Trophoblast cell (in vitro differentiated cells and primary cell): ENCODE data around the gene TMEM176A.

Experiments
- DNase-seq, 2 donors: peaks; one replicate each; pipeline ENCODE4 v3.0.0-alpha.2; 2016
- H2AFZ ChIP-seq: 2 replicates; pipeline ENCODE4 v1.6.1; 2013; ENCODE audit warnings: low read length, moderate library complexity, mild to moderate bottlenecking; ENCODE audit not compliant: insufficient read depth, poor library complexity
- H2AK5ac ChIP-seq: 2 replicates; pipeline ENCODE4 v1.6.1; 2013; ENCODE audit warnings: mild to moderate bottlenecking, low read length
- H2BK120ac ChIP-seq: 2 replicates; pipeline ENCODE4 v1.6.1; 2013; ENCODE audit warnings: low read length, mild to moderate bottlenecking, moderate library complexity; ENCODE audit not compliant: insufficient read depth, poor library complexity
- H2BK12ac ChIP-seq: 2 replicates; pipeline ENCODE4 v1.6.1; 2013; ENCODE audit warnings: mild to moderate bottlenecking, low read length, moderate library complexity
- H2BK5ac ChIP-seq: 2 replicates; pipeline ENCODE4 v1.6.1; 2013; ENCODE audit warnings: low read length, low read depth, moderate library complexity, mild to moderate bottlenecking; ENCODE audit not compliant: poor library complexity
- H3K14ac ChIP-seq: 2 replicates; pipeline ENCODE4 v1.6.1; 2013; ENCODE audit warnings: mild to moderate bottlenecking, low read length
- H3K18ac ChIP-seq: 2 replicates; pipeline ENCODE4 v1.6.1; 2013; ENCODE audit warnings: mild to moderate bottlenecking, low read length
- H3K23ac ChIP-seq: 2 replicates; pipeline ENCODE4 v1.6.1; 2013; ENCODE audit warnings: low read length
- H3K27ac ChIP-seq: 2 replicates; pipeline ENCODE4 v1.5.1; 2013; ENCODE audit warnings: low read depth, mild to moderate bottlenecking, inconsistent platforms, low read length, moderate library complexity
- H3K27me3 ChIP-seq: 2 replicates; pipeline ENCODE4 v1.6.1; 2013; ENCODE audit warnings: inconsistent platforms, mild to moderate bottlenecking, low read length, moderate library complexity; ENCODE audit not compliant: insufficient read depth
- H3K36me3 ChIP-seq, 2 experiments: 1 replicate in 1 of 2; 2 replicates in 1 of 2; pipeline ENCODE4 v1.6.1; 2013; ENCODE audit warnings: low read length in 2 of 2, mild to moderate bottlenecking in 2 of 2, moderate library complexity in 1 of 2; ENCODE audit not compliant: insufficient read depth in 2 of 2, control insufficient read depth in 1 of 2
- H3K4ac ChIP-seq: 2 replicates; pipeline ENCODE4 v1.6.1; 2013; ENCODE audit warnings: low read depth, mild to moderate bottlenecking, low read length, moderate library complexity
- H3K4me1 ChIP-seq, 2 experiments: 1 replicate in 1 of 2; 2 replicates in 1 of 2; pipeline ENCODE4 v1.6.1; 2013; ENCODE audit warnings: low read length in 2 of 2, mild to moderate bottlenecking in 2 of 2, moderate library complexity in 1 of 2; ENCODE audit not compliant: insufficient read depth in 2 of 2, control insufficient read depth in 1 of 2
- H3K4me2 ChIP-seq: 2 replicates; pipeline ENCODE4 v1.6.1; 2013; ENCODE audit warnings: inconsistent platforms, mild to moderate bottlenecking, low read length, moderate library complexity
- H3K4me3 ChIP-seq: 2 replicates; pipeline ENCODE4 v1.5.1; 2013; ENCODE audit warnings: mild to moderate bottlenecking, low read depth, low read length, inconsistent platforms
- H3K79me1 ChIP-seq: one replicate; pipeline ENCODE4 v1.6.1; 2013; ENCODE audit warnings: low read length
- H3K79me2 ChIP-seq: 2 replicates; pipeline ENCODE4 v1.6.1; 2013; ENCODE audit warnings: low read length, mild to moderate bottlenecking; ENCODE audit not compliant: control insufficient read depth, insufficient read depth, poor library complexity
- H3K9ac ChIP-seq: 2 replicates; pipeline ENCODE4 v1.6.1; 2013; ENCODE audit warnings: mild to moderate bottlenecking, low read length
- H3K9me3 ChIP-seq: 2 replicates; pipeline ENCODE4 v1.6.1; 2013; ENCODE audit warnings: low read depth, mild to moderate bottlenecking, control low read depth, inconsistent platforms, low read length; ENCODE audit not compliant: insufficient read depth
- H4K12ac ChIP-seq: 2 replicates; pipeline ENCODE4 v1.6.1; 2013; ENCODE audit warnings: low read depth, mild to moderate bottlenecking, low read length, moderate library complexity
- H4K8ac ChIP-seq: 2 replicates; pipeline ENCODE4 v1.6.1; 2013; ENCODE audit warnings: low read depth, mild to moderate bottlenecking, low read length, moderate library complexity
- H4K91ac ChIP-seq: one replicate; pipeline ENCODE4 v1.6.1; 2013; ENCODE audit warnings: low read depth, mild to moderate bottlenecking, low read length, moderate library complexity
- WGBS: extraction: QIAGEN DNeasy Blood & Tissue Kit; methylation state at CpG from one replicate; pipeline ENCODE4 v1.1.7; 2013; ENCODE audit warnings: missing lambda C conversion rate; ENCODE audit not compliant: insufficient read length, insufficient coverage; ENCODE audit errors: extremely low coverage; 5-methylcytosine and 5-hydroxymethylcytosine counted together

The TMEM176A gene

DNA sequence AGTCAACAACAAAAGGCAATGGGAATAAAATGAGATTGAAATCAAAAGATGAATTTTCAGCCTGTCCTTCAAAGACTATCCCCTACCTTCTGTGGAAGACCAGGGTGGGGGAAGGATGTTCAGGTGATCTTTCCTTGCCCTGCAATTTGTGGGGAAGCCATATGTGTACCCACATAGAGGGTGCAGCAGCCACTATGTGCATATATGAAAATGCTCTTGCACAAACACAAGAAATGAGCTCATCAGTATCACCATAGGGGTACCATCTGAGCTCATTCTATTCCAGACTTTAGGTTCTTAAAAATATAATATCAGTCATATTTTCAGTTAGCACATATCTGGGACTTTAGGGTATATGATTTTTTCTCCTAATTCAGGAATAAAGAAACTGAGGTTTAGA lies 45.6 kb upstream of the TMEM176A start:
- no peaks in the 10 kb centered on the region for H3K4me1 ChIP-seq
- H3K9me3 ChIP-seq = no peaks in the 10 kb centered on the region
- no peak overlapping the region for H3K23ac ChIP-seq
- no peaks in the 10 kb centered on the region for H3K36me3 ChIP-seq
- DNase-seq = no peak
- H3K4ac ChIP-seq = no peak overlapping the region
- no peak overlapping the region for H2AK5ac ChIP-seq
- H3K27ac ChIP-seq = no peak overlapping the region
- H4K8ac ChIP-seq = no peak overlapping the region
- no peak overlapping the region for H2BK12ac ChIP-seq
- no peaks in the 10 kb centered on the region for H3K79me2 ChIP-seq
- no peak overlapping the region for H2AFZ ChIP-seq
- no peaks in the 10 kb centered on the region for H3K79me1 ChIP-seq
- no peak overlapping the region for H3K18ac ChIP-seq
- H3K4me3 ChIP-seq = no peak overlapping the region
- H4K91ac ChIP-seq = no peak overlapping the region
- no peaks in the 10 kb centered on the region for H3K27me3 ChIP-seq
- no peak overlapping the region for H3K4me2 ChIP-seq
- H3K14ac ChIP-seq = no peak overlapping the region
- H2BK5ac ChIP-seq = no peak overlapping the region
- H2BK120ac ChIP-seq = no peak overlapping the region
- H4K12ac ChIP-seq = no peak overlapping the region
- H3K9ac ChIP-seq = no peak overlapping the region

DNA sequence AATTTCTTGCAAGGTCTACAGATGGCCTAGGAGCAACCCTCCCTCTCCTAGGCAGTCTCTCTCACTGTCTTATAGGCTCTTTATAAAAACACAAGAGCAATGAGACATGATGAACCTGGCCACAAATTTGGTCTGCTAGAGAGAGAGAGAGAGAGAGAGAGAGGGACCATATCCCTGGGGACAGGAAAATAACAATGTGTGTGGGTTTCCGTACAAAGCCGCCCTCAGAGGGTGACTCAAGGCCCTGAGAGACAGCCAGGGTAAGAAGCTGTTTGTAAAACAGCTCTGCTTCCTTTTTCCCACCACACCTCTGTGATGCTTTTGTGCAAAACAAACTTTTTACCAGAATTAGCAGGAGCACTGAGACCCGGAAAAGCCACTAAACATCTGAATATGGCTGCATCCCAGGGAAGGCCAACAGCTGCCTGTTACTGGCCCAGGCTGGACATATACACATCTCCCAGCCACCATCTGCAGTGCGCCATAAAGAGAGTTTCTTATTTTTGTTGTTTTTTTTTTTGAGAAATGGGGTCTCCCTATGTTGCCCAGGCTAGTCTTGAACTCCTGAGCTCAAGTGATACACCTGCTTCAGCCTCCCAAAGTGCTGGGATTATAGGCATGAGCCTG lies 45.0 kb upstream of the TMEM176A start:
- H3K36me3 ChIP-seq = no peaks in the 10 kb centered on the region
- H2BK12ac ChIP-seq = no peak overlapping the region
- no peak overlapping the region for H2BK5ac ChIP-seq
- H3K9me3 ChIP-seq = no peaks in the 10 kb centered on the region
- H3K4me2 ChIP-seq = no peak overlapping the region
- H3K27me3 ChIP-seq = no peaks in the 10 kb centered on the region
- no peak overlapping the region for H3K23ac ChIP-seq
- no CpG with 5 or more reads among the region's 4 CpGs for WGBS
- no peak overlapping the region for H2BK120ac ChIP-seq
- no peaks in the 10 kb centered on the region for H3K79me1 ChIP-seq
- H3K27ac ChIP-seq = no peak overlapping the region
- DNase-seq = no peak
- H2AFZ ChIP-seq = no peak overlapping the region
- H3K18ac ChIP-seq = no peak overlapping the region
- H3K4me3 ChIP-seq = no peak overlapping the region
- H4K8ac ChIP-seq = no peak overlapping the region
- no peak overlapping the region for H3K9ac ChIP-seq
- no peaks in the 10 kb centered on the region for H3K79me2 ChIP-seq
- H3K4me1 ChIP-seq = no peaks in the 10 kb centered on the region
- H3K4ac ChIP-seq = no peak overlapping the region
- no peak overlapping the region for H4K91ac ChIP-seq
- no peak overlapping the region for H3K14ac ChIP-seq
- H2AK5ac ChIP-seq = no peak overlapping the region
- H4K12ac ChIP-seq = no peak overlapping the region

DNA sequence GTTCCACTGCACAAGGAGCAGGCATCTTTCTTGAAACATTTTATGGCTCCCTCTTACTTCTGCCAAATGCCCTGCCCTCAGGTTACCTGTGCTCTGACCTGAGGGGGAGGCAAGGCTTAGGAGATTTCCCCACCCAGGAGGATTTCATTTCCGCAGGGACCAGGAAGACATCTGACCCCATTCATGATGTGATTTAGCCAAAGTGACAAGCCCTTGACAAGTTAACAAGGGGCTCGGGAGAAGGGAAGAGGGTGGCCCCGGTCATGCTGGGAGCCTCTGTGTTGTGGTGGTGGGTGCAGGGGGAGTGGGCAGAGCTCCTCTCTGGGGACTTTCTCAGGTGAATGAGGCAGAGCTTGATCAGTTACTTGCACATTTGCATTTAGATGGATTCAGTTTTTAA lies 44.4 kb upstream of the TMEM176A start:
- no peak overlapping the region for H3K4me2 ChIP-seq
- no peaks in the 10 kb centered on the region for H3K79me2 ChIP-seq
- no peaks in the 10 kb centered on the region for H3K36me3 ChIP-seq
- WGBS = no CpG with 5 or more reads among the region's 3 CpGs
- no peak overlapping the region for H3K4me3 ChIP-seq
- no peak overlapping the region for H2AK5ac ChIP-seq
- H3K27me3 ChIP-seq = no peaks in the 10 kb centered on the region
- no peaks in the 10 kb centered on the region for H3K9me3 ChIP-seq
- no peak overlapping the region for H3K14ac ChIP-seq
- no peak overlapping the region for H2BK12ac ChIP-seq
- H3K18ac ChIP-seq = no peak overlapping the region
- no peak overlapping the region for H3K23ac ChIP-seq
- no peak for DNase-seq
- no peak overlapping the region for H3K9ac ChIP-seq
- no peak overlapping the region for H4K91ac ChIP-seq
- H4K12ac ChIP-seq = no peak overlapping the region
- H3K4ac ChIP-seq = no peak overlapping the region
- H4K8ac ChIP-seq = no peak overlapping the region
- no peaks in the 10 kb centered on the region for H3K79me1 ChIP-seq
- H2BK5ac ChIP-seq = no peak overlapping the region
- H3K4me1 ChIP-seq = no peaks in the 10 kb centered on the region
- no peak overlapping the region for H2BK120ac ChIP-seq
- H2AFZ ChIP-seq = no peak overlapping the region
- H3K27ac ChIP-seq = no peak overlapping the region

DNA sequence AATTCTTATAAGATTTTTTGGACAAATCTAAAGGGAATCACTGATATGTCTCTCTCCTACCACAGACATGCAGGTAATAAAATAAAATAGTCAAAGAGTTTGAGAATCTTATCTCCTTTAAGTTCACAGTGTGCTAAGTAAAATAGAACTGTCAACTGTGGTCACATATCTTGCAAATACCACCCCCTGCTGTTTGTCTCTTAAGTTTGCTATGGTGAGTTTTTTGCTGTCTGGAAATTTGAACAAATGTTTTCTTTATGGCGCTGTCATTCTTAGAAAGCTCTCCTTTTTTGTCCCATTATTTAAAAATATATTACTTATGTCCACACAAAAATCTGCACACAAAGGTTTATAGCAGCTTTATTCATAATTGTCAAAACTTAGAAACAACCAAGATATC lies 43.7 kb upstream of the TMEM176A start:
- Histone ChIP-seq H2BK5ac (no peak overlapping the region), H3K79me1 (no peaks in the 10 kb centered on the region), H3K79me2 (no peaks in the 10 kb centered on the region), H3K4me2 (no peak overlapping the region), H2BK120ac (no peak overlapping the region), H3K4me3 (no peak overlapping the region), H2BK12ac (no peak overlapping the region), H3K27ac (no peak overlapping the region), H4K12ac (no peak overlapping the region), H3K14ac (no peak overlapping the region), H3K18ac (no peak overlapping the region), H3K9ac (no peak overlapping the region), H4K8ac (no peak overlapping the region), H4K91ac (no peak overlapping the region), H3K9me3 (no peaks in the 10 kb centered on the region), H3K4ac (no peak overlapping the region), H3K4me1 (no peaks in the 10 kb centered on the region), H2AFZ (no peak overlapping the region), H2AK5ac (no peak overlapping the region), H3K23ac (no peak overlapping the region), H3K36me3 (no peaks in the 10 kb centered on the region), H3K27me3 (no peaks in the 10 kb centered on the region)
- peak in 1 of 2 donors; percentile 37 for DNase-seq
- WGBS = no CpG with 5 or more reads among the region's 1 CpG
